ENCODE measurements around the gene PRRC2A.

PRRC2A gene

DNA sequence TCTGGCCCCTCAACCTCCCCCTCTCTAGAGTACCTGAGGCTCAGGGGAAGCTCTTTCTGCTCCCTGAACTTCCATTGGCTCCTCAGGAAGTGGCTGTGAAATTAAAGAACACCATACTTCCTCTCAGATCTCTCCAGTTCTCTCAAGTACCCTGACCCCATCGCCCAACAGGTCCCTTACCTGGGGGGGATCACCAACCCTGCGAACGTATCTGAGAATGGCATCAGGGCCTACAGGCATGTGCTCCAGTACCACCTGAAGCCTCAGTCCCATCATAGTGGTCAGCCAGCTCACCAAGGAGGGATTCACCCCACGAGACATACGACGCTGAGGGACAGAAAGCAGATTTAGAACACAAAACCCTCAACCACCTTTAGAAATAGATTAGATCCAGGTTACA is 20.1 kb downstream of the PRRC2A start:
- TF ChIP-seq, protein P1, sequence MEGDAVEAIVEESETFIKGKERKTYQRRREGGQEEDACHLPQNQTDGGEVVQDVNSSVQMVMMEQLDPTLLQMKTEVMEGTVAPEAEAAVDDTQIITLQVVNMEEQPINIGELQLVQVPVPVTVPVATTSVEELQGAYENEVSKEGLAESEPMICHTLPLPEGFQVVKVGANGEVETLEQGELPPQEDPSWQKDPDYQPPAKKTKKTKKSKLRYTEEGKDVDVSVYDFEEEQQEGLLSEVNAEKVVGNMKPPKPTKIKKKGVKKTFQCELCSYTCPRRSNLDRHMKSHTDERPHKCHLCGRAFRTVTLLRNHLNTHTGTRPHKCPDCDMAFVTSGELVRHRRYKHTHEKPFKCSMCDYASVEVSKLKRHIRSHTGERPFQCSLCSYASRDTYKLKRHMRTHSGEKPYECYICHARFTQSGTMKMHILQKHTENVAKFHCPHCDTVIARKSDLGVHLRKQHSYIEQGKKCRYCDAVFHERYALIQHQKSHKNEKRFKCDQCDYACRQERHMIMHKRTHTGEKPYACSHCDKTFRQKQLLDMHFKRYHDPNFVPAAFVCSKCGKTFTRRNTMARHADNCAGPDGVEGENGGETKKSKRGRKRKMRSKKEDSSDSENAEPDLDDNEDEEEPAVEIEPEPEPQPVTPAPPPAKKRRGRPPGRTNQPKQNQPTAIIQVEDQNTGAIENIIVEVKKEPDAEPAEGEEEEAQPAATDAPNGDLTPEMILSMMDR (conservative IDR thresholded peaks at IDR 0.05; ENCODE audit: low read depth, low read length): no peak
- no peak for DNase-seq (ENCODE audit: low read depth)
- no peak overlapping the region for H3K4me3 ChIP-seq (ENCODE audit: low read depth, low read length)

DNA sequence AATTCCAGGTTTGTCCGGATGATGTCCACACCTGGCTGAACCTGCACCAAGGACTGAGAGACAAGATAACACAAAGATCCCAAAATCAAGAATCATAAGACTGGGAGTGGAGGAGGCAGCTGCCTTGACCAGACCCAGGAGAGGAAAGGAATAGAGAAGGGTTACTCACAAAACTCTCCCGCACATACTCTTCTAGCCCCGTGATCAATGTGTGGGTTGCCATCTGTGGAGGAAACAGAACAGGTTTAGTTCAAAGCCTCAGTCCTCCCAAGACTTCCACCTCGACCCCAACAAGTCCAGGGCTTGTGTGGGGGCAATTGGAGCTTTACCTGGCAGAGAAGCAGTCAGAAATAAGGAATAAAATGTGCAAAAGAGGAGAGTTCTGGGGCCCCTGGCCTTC is 20.9 kb downstream of the PRRC2A start:
- TF ChIP-seq, protein P1 (conservative IDR thresholded peaks at IDR 0.05; ENCODE audit: low read depth, low read length): no peak
- DNase-seq (ENCODE audit: low read depth): no peak
- no peak overlapping the region for H3K4me3 ChIP-seq (ENCODE audit: low read depth, low read length)

DNA sequence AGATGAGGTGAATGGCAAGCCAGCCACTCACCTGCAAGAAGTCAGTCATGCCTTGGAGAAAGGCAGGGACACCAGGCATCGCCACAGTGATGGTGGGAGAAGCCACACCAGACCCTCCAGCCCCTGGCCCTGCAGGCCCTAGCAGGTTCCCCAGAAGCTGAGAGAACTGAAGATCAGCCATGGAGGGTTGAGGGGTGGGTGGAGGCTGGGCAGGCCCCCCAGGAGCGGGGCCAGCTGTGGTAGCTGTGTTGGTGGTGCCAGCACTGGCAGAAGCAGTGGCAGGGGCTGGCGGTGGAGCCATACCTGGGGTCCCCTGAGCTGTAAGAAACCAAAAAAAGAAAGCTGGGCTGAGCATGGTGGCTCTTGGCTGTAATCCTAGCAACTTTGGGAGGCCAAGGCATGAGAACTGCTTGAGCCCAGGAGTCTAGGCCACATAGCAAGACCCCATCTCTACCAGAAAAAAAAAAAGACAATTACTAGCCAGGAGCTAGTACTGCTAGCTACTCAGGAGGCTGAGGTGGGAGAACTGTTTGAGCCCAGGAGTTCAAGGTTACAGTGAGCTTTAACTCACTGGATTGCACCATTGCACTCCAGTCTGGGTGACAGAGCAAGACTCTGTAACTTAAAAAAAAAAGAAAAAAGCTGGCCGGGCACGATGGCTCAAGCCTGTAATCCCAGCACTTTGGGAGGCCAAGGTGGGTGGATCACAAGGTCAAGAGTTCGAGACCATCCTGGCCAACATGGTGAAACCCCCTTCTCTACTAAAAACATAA is 22.5 kb downstream of the PRRC2A start:
- no peak for DNase-seq (ENCODE audit: low read depth)
- TF ChIP-seq, protein P1 (conservative IDR thresholded peaks at IDR 0.05; ENCODE audit: low read depth, low read length): no peak
- H3K4me3 ChIP-seq (ENCODE audit: low read depth, low read length): no peak overlapping the region

DNA sequence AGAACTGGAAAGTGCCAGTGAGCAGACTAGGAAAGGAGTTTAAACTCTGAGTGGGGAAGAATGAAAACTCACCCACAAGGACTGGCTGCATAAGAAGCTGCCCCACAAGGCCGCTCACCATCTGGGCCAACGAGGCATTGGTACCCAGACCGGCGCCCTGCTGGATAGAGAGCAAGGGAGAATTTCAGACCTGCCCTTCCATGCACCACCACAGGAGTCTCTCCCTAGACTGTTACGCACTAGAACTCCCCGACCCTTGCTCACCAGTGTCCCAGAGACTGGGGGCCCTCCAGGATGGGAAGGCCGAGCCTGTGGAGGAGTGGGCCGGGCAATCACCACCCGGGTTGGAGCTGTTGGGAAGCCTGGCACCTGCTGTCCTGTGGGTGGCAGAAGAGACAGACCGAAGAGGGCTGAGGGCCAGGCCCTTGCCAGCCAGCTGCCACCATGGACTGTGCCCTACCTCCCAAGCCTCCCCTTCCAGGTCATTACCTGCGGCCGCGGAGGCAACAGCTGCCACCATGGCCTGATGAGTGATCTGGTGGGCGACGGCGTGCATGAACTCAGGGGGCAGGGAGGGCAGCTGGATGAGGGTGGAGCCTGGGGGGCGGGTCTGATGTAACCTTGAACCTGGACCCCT is 23.4 kb downstream of the PRRC2A start:
- no peak for DNase-seq (ENCODE audit: low read depth)
- H3K4me3 ChIP-seq (ENCODE audit: low read depth, low read length): no peak overlapping the region
- TF ChIP-seq, protein P1 (conservative IDR thresholded peaks at IDR 0.05; ENCODE audit: low read depth, low read length): no peak

DNA sequence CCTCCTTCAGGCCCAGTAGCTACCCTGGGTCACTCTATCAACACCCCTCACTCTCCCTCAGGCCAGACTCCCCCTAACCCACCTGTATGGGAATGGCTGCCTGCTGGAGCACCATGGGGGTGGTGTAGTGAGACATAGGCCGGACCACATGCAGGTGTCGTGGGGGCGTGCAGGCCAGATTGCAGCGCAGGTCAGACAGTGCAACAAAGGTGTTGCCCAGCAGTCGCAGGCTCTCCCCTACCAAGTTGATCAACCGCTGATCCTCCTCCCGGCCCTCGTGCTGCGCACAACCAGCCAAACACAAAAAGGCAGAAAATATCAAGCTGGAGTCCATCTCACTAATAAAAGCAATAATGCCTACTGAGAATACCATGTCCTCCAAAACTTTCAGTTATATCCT is 24.8 kb downstream of the PRRC2A start:
- DNase-seq (ENCODE audit: low read depth): no peak
- TF ChIP-seq, protein P1 (conservative IDR thresholded peaks at IDR 0.05; ENCODE audit: low read depth, low read length): no peak
- no peak overlapping the region for H3K4me3 ChIP-seq (ENCODE audit: low read depth, low read length)

DNA sequence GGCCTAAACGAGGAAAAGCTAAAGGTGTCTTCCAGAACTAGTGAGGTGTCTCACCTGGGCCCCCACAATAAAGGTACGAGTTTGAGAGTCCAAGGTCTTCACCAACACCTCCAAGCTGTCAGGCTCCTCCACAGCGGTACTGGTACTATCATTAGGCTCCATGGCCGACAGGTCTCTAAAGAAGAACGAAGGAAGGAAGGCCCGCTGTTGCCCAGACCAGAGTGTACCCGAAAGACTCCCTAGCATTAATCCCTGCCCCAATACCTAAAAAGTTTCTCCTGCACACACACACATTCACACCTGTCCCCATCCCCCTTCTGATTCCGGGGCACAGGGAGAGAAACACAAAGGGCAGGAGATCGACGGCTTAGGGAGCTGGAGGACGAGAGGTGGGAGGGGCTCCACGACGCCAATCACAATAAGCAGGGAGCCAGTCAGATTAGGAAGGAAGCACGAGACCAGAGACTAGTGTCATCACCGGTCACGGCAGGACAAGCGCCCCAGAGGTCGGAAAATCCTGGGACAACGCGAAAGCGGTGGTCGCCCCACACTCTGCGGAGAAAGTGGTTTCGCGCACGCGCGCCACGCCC is 31.2 kb downstream of the PRRC2A start:
- DNase-seq (ENCODE audit: low read depth): peak; percentile 79
- peak overlapping the region; percentile 89 for H3K4me3 ChIP-seq (ENCODE audit: low read depth, low read length)
- TF ChIP-seq, protein P1 (conservative IDR thresholded peaks at IDR 0.05; ENCODE audit: low read depth, low read length): no peak

Measured in choroid plexus epithelial cell (primary cell).